Stimulated activated CD4-positive, alpha-beta T cell treated with anti-CD3 and anti-CD28 coated beads, Interleukin-15, amount 100 ng/mL, for 48 hours (primary cell): ENCODE data around the gene NUP54.

Experiments used
- DNase-seq, 2 donors: peaks; one replicate each; pipeline ENCODE4 v3.0.0-alpha.2; 2020; ENCODE audit warnings: low read depth in 2 of 2

Gene NUP54, protein sequence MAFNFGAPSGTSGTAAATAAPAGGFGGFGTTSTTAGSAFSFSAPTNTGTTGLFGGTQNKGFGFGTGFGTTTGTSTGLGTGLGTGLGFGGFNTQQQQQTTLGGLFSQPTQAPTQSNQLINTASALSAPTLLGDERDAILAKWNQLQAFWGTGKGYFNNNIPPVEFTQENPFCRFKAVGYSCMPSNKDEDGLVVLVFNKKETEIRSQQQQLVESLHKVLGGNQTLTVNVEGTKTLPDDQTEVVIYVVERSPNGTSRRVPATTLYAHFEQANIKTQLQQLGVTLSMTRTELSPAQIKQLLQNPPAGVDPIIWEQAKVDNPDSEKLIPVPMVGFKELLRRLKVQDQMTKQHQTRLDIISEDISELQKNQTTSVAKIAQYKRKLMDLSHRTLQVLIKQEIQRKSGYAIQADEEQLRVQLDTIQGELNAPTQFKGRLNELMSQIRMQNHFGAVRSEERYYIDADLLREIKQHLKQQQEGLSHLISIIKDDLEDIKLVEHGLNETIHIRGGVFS

DNA sequence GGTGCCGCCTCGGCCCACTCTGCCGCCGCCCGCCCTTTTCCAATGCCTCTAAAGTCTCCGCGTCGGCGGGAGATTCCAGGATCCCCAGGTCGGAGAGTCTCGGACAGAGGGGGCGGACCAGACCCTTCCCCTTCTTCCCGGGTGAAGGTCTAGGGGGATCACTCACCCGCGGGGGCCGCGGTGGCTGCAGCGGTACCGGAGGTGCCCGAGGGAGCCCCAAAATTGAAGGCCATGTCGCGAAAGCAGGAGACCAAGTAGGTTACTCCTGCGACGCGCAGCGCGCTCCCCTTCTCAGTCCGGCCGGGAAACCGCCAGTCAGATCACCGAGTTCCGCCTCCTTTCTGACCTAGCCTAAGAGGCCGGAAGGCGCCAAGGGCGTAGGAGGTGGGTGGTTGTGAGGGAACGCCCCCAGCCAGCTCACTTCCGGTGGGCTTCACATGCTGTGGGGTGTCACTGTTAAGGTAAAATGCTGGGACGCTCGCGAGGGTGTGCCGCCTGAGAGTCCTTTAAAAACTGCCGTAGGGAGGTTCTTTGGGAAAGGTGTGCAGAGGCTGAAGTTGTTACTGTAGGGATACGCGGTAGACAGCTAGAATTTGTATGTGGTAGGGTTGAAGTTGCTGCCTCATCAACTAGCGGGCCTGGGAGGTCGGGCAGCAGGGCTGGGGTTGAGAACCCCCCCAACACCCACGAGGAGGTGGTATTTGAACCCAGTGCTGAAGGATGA is at the start of gene NUP54:
NUP54 (minus strand) TSS at position 256 of the 724 bp plus-strand sequence; CDS start at position 233, 23 bp downstream.
- peak; percentile 93 for DNase-seq

- DNase-seq, result no peak
These were observed 49.0 kb upstream of the NUP54 start for GRCh38 chr4:76197031-76197743.

DNA sequence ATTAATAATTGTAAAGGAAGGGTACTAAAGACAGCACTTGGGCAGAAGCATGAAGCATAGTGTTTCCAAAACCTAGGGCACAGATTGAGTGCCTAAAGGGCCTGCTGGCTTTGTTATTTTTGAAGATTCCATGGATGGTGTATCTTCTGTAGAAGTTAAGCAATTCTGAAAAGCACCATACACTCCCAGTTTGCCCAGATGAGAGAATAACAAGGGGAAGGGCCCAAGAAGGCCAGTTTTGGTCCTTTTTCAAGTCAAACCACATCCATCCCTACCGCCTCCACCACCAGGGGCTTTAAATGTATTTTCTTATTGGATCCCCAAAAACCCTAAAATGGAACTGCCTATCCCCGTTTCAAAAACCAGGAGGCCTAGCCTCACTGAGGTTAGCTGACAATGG is 48.2 kb upstream of the NUP54 start:
- no peak for DNase-seq

- no peak for DNase-seq
These were observed 47.1 kb upstream of the NUP54 start for GRCh38 chr4:76195326-76195725.

DNA sequence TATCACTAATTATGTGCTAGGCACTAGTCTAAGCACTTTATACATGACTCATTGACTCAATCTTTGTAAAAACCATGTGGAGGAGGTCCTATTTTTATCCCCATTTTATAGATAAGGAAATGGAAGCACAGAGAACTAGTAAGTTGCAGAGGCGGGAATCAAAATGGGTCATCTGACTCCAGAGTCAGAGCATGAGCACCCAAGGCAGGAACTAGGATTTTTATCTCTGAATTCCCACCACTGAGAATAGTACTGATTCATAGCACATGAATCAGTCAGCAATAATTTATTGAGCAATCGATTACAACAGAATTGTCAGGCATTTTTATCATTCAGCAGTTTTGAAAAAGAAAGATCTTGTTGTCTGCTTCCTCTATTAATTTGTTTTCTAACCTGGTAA is 46.1 kb upstream of the NUP54 start:
- DNase-seq, result no peak

DNA sequence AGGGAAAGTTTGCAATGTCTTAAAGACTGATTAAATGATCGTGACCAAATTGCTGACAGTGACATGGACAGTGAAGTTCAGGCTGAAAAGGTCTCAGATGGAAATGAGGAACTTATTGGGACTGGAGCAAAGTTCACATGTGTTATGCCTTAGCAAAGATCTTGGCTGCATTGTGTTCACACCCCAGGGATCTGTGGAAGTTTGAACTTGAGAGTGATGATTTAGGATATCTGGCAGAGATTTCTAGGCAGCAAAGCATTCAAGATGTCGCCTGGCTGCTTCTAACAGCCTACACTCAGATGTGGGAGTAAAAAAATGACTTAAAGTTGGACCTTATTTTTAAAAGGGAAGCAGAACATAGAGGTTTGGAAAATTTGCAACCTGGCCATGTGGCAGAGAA is 44.0 kb upstream of the NUP54 start:
- DNase-seq, result no peak

DNA sequence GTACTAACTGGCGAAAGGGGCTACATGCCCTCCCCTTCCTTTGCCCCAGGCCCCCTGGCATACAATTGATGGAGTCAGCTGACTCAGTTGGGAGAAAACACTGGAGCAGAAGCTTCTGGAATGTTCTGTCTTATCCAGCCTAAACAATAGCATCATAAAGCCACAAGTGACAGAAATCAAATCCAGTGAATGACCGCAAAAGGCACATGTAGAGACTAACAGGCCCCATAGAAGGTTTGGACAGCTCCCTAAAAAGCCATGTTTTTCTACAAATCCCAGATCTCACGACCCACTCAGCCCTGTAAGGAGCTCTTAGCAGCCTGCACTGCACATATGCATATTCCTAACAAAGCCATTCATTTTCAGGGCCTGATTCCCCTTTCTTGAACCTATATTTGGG is 40.4 kb upstream of the NUP54 start:
- DNase-seq, result no peak

DNA sequence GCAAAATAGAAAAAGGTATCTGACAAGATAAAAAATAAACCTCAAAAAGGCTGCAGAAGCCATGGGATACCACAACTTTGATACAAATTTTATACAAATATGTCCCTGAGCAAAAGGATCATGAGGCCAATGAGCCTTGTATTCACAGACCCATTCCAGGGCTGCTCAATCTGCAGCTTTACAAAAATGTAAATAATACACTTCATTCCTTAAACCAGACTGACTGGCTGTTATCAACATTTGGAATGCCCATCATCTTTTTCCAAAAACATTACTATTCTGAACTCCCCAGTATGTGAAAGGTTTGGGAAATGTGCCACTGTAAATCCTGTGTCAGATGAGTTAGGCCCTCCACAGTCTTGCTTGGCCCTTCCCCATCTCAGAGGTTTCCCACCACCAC is 40.0 kb upstream of the NUP54 start:
- no peak for DNase-seq

DNA sequence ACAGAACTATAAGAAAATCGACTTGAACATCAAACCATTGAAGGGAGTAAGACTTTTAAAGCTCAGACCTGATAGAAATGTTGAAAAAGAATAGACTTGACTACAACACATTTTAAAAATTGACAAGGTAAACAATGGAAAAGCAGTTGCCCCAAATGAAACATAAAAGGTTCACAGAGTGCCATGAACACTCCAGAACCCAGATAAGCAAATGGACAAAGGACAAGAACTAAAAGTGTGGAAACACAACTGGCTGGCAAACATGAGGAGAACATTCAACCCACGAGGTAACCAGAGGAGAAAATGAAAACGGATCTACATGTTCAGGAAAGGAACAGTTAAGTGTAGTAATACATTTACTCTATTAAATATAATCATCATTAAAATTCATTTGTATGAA is 39.0 kb upstream of the NUP54 start:
- DNase-seq, result no peak

- no peak for DNase-seq
These were observed 34.3 kb upstream of the NUP54 start for GRCh38 chr4:76182463-76182862.

DNA sequence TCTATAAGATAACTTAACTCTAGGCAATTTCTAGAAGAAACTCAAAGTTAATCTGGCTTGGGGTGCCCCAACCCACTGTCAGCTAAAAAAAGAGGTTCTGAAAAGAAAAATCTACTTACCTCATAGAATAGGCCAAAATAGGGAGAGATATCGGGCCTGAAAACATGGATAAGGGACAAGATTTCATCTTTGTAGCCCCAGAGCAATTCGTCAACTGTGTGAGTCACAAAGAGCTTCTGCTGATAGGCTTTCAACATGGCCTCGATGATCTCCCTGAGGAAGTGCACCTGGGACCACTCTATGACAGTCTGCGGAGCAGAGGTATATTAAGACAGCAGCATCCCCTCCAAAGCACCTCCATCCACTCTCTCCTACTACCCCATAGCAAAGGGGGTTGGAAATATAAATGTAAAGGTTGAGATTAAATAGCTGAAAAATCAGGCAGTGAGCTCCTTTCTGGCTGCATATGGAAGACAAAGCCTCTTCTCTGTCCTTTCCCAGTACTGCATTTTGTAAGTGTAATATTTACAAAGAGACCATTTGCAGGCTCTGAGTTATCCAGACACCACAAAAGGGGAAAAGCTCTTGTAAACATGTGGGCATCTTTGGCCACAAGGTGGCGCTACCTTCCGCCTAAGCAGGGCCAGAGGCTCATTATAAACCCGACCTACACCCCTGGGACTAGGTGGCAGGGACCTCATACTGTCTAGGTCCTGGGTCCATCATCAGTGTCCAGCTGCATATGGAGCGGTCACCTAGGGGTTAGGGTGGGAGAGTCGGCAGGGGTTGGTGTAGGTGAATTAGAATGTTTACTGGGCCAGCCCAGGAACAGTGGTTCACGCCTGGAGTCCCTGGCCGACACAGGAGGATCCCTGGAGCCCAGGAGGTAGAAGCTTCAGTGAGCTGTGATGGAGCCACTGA is 31.5 kb upstream of the NUP54 start:
- DNase-seq, result peak; percentile 69 to 80

- no peak for DNase-seq
These were observed 30.1 kb upstream of the NUP54 start for GRCh38 chr4:76178296-76178695.

- no peak for DNase-seq
These were observed 29.5 kb upstream of the NUP54 start for GRCh38 chr4:76177709-76178108.

GRCh38 chr4:76175336-76175735 is 27.1 kb upstream of the NUP54 start:
- no peak for DNase-seq

- no peak for DNase-seq
These were observed 26.0 kb upstream of the NUP54 start for GRCh38 chr4:76174216-76174615.

DNA sequence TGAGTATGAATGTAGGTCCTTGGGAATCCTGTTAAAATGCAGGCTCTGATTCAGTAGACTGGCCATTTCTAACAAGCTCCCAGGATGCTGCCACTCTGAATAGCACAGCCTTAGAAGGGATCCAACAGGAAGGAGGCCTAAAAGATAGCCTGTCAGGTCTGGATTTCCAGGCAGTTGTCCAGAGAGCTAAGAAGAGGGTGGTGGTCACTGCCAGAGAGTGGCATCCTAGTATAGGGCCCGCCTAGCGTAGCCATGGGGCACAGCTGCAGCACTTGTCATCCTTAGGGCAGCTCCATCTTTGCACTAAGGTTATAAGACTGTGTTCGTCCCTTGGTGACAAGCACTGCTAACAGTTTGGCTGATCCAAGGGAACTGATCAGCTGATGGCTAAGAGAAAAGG is 20.5 kb upstream of the NUP54 start:
- no peak for DNase-seq

GRCh38 chr4:76166480-76166879 is 18.3 kb upstream of the NUP54 start:
- no peak for DNase-seq

- no peak for DNase-seq
These were observed 12.2 kb upstream of the NUP54 start for GRCh38 chr4:76160355-76160754.

DNA sequence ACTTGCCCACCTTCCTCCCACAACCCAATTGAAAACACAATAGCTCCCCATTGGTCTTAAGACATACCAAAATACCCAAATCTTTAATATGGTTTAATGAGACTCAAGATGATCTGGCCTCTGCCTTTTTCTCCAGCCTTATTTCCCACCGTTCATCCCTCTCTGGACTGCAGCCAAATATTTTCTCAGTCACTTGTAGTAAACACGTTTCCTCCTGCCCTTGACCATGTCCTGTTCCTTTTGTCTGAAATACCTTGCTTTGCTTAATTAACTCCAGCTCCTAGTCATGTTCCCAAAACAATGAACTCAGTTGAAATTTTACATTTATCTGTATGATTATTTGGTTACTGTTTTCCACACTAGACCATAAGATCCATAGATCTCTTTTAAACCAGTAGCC is 8.4 kb upstream of the NUP54 start:
- no peak for DNase-seq

- DNase-seq, result no peak
These were observed 7.8 kb upstream of the NUP54 start for GRCh38 chr4:76155979-76156378.

GRCh38 chr4:76153356-76153755 is 5.2 kb upstream of the NUP54 start:
- no peak for DNase-seq
